ENCODE measurements around the gene TGFB2.

GRCh38 chr1:218443255-218443654 is 98.1 kb downstream of the TGFB2 start:
- TF ChIP-seq POLR2A (IDR thresholded peaks at IDR 0.05) (no peak), CTCF (IDR thresholded peaks at IDR 0.05) (no peak), EP300 (IDR thresholded peaks at IDR 0.05) (no peak), POLR2AphosphoS5 (IDR thresholded peaks at IDR 0.05) (no peak)

All from gastroesophageal sphincter (tissue), 3 donors.